Measurements from ENCODE around the gene MIER2.

- TF ChIP-seq CTCF (IDR thresholded peaks at IDR 0.05) (no peak), EZH2 (IDR thresholded peaks at IDR 0.05; ENCODE audit: borderline replicate concordance, insufficient read depth, low read depth, low read length, poor library complexity, severe bottlenecking) (no peak)
Observed at GRCh38 chr19:317710-318508, 26.7 kb downstream of the MIER2 start.

All from B cell (primary cell).